HTR-8/SVneo (cell line): ENCODE measurements around the gene CUEDC1.
A peak's percentile ranks its signal among the peaks of the same experiment; 100 is the strongest.

Experiments
- DNase-seq: peaks from one replicate; pipeline ENCODE4 v3.0.0; 2011; ENCODE audit warnings: low spot score, mixed read lengths; ENCODE audit not compliant: insufficient read length
- FAIRE-seq: peaks from 2 replicates; lab custom pipeline; 2011; peaks lifted over from hg19 to GRCh38; lab: Jason Lieb, UNC

CUEDC1 gene

GRCh38 chr17:57920916-57921703, 34.1 kb downstream of the CUEDC1 start:
- DNase-seq, result no peak
- FAIRE-seq, result no peak

- FAIRE-seq (no peak), DNase-seq (no peak)
Measured at GRCh38 chr17:57919918-57920317, 35.3 kb downstream of the CUEDC1 start.

GRCh38 chr17:57918017-57918895, 37.0 kb downstream of the CUEDC1 start:
- FAIRE-seq, result no peak
- DNase-seq, result no peak

- FAIRE-seq (peak; percentile 66), DNase-seq (no peak)
Measured at GRCh38 chr17:57916925-57917858, 38.0 kb downstream of the CUEDC1 start.

- no peak for DNase-seq
- FAIRE-seq, result no peak
Measured at GRCh38 chr17:57915985-57916757, 39.0 kb downstream of the CUEDC1 start.

GRCh38 chr17:57915544-57915943, 39.7 kb downstream of the CUEDC1 start:
- no peak for FAIRE-seq
- no peak for DNase-seq

GRCh38 chr17:57914273-57915142, 40.7 kb downstream of the CUEDC1 start:
- no peak for FAIRE-seq
- no peak for DNase-seq

GRCh38 chr17:57913575-57914272, 41.5 kb downstream of the CUEDC1 start:
- no peak for FAIRE-seq
- no peak for DNase-seq

GRCh38 chr17:57911834-57912673, 43.2 kb downstream of the CUEDC1 start:
- DNase-seq, result no peak
- FAIRE-seq, result no peak

GRCh38 chr17:57910462-57911420, 44.5 kb downstream of the CUEDC1 start:
- DNase-seq (no peak), FAIRE-seq (no peak)

GRCh38 chr17:57909551-57909950, 45.7 kb downstream of the CUEDC1 start:
- DNase-seq (no peak), FAIRE-seq (peak; percentile 51)

- DNase-seq (no peak), FAIRE-seq (no peak)
Measured at GRCh38 chr17:57908278-57908677, 46.9 kb downstream of the CUEDC1 start.

GRCh38 chr17:57906910-57907309, 48.3 kb downstream of the CUEDC1 start:
- DNase-seq (no peak), FAIRE-seq (peak; percentile 51)

GRCh38 chr17:57905875-57906455, 49.2 kb downstream of the CUEDC1 start:
- no peak for DNase-seq
- no peak for FAIRE-seq

- DNase-seq (no peak), FAIRE-seq (no peak)
Measured at GRCh38 chr17:57903961-57904360, 51.3 kb downstream of the CUEDC1 start.
